ENCODE data around the gene ATP11A. TPM values are rescaled to one million over a fixed set of nuclear protein-coding genes. Genes with fewer than 3 reads are reported as not detected.

The ATP11A gene
- polyA plus RNA-seq, 2 donors, result 4.2 to 6.7 TPM

DNA sequence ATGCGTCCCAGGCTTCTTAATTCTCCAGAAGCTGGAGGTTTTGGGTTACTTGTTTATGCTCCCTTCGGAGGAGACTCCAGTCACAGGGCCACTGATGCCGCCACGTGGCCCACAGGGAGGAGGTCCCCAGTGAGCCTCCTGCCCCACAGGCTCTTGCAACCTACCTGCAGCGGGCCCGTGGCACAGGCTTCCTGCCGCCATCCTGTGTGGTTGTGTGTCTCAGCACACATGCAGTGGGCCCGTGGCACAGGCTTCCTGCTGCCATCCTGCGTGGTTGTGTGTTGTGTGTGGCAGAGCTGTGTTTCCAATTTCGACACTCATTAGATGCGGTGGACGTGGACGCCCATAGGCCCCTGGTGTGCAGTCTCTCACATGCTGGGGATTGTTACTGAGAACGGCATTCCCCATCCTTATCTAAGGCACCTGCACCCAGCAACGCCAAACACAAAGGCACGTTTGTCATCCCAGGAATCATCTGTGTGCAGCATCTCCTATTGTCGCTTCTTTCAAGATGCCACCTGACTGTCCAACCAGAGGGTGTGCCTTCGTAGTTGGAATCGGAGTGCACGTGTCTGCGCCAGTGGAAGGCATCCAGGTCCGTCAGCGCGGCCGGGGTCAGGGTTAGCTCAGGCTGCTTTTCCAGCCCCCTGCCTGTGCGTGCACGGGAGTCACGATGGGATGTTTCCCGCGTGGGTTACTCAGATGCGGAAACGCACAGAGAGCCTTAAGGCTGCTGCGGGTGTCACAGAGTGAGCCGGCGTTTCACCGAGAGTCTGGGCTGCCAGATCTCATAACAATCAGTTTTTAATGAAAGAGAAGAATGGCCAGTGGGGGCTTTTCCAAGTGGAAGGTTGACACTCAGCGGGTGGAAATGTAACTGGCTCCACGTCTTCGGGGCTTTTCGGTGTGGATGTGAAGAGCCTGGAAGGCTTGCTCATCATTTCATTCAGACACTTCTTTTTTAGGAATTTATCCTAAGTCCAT is 119.8 kb downstream of the ATP11A start:
- no peaks in the 10 kb centered on the region for H3K9me3 ChIP-seq (ENCODE audit: control insufficient read depth in 2 of 2, insufficient read depth in 1 of 2, low read depth in 1 of 2, low read length in 1 of 2)
- H3K27ac ChIP-seq (ENCODE audit: low read depth in 2 of 2, low read length in 1 of 2), result no peak overlapping the region
- H3K36me3 ChIP-seq (ENCODE audit: control insufficient read depth in 2 of 2, insufficient read depth in 2 of 2, low read length in 1 of 2), result peaks cover 5 to 18% of the 10 kb centered on the region in 2 donors
- WGBS, 2 donors, result 94 to 96% methylated on average over 40 of the region's 40 CpGs
- peaks cover 0 to 2% of the 10 kb centered on the region in 2 donors for H3K4me1 ChIP-seq (ENCODE audit: control insufficient read depth in 2 of 2, insufficient read depth in 2 of 2, low read length in 1 of 2)
- no peak overlapping the region for H3K4me3 ChIP-seq (ENCODE audit: low read depth in 1 of 2, low read length in 2 of 2)
- H3K27me3 ChIP-seq (ENCODE audit: control insufficient read depth in 1 of 2, insufficient read depth in 2 of 2, low read length in 2 of 2), result no peaks in the 10 kb centered on the region

DNA sequence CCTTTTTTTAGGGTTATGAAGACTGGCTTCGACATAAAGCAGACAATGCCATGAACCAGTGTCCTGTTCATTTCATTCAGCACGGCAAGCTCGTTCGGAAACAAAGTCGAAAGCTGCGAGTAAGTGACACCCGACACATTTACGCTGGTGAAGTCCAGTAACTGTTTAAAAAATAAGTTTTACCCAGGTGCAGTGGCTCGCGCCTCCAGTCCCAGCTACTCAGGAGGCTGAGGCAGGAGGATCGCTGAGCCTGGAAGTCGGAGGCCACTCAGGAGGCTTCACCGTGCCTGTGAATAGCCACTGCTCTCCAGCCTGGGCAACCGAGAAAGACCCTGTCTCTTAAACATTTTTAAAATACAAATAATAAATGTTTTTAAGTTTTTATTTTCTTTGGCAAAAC is 120.8 kb downstream of the ATP11A start:
- Histone ChIP-seq H3K27me3 (ENCODE audit: control insufficient read depth in 1 of 2, insufficient read depth in 2 of 2, low read length in 2 of 2) (no peaks in the 10 kb centered on the region), H3K4me3 (ENCODE audit: low read depth in 1 of 2, low read length in 2 of 2) (no peak overlapping the region), H3K4me1 (ENCODE audit: control insufficient read depth in 2 of 2, insufficient read depth in 2 of 2, low read length in 1 of 2) (peaks cover 0 to 2% of the 10 kb centered on the region in 2 donors), H3K27ac (ENCODE audit: low read depth in 2 of 2, low read length in 1 of 2) (no peak overlapping the region), H3K9me3 (ENCODE audit: control insufficient read depth in 2 of 2, insufficient read depth in 1 of 2, low read depth in 1 of 2, low read length in 1 of 2) (no peaks in the 10 kb centered on the region), H3K36me3 (ENCODE audit: control insufficient read depth in 2 of 2, insufficient read depth in 2 of 2, low read length in 1 of 2) (peaks cover 5 to 23% of the 10 kb centered on the region in 2 donors)
- WGBS, 2 donors, result 92 to 97% methylated on average over 14 of the region's 14 CpGs

DNA sequence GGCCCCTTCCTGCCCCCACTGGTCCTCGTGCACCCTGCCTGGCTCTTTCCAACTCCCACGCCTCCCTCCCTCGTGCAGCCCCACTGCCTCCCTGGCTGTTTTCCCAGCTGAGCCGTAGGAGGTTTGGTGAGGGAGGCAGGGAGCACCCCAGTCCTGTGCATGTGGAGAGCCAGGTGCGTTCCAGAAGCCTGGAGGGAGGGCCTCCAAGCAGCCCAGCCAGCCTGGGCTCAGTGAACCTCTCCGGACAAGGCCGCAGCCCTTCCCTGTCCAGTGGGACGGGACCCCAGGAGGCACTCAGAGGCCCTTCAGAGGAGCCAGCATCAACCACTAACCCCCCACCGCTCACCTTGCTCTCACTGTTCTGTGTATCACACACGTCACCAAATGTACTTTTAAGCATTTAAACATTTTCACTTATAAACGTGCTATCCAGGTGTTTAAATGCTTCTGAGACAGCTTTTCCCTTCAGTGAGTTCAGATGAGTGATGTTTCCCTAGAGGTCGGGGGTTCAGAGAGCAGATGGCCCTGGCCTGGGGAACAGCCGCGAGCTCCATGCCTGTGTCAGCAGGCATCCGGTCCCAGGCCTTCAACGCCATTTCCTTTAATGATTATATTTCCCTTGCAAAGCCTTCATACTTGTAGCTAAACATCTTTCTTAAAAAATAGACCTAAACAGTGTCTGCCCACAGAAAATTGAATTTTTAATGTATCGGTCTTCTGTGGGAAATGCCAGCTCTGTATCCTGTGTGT is 122.6 kb downstream of the ATP11A start:
- H3K27ac ChIP-seq (ENCODE audit: low read depth in 2 of 2, low read length in 1 of 2), result no peak overlapping the region

DNA sequence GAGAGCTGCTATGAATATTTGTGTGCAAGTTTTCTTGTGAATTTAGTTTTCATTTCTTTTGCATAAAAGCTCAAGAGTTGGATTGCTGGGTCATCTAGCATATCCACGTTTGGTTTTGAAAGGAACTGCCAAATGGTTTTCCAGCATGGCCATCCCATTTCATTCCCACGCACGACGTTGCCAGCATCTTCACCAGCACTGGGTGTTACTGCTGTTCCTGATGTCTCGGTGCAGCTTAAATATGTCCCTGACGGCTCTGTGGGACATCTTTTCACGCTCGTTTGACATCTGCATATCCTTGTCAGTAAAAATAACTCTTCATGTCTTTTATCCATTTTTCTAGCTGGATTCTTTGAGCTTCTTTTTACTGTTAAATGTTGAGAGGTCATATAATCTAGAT is 123.7 kb downstream of the ATP11A start:
- H3K4me3 ChIP-seq (ENCODE audit: low read depth in 1 of 2, low read length in 2 of 2), result no peak overlapping the region
- no peaks in the 10 kb centered on the region for H3K27me3 ChIP-seq (ENCODE audit: control insufficient read depth in 1 of 2, insufficient read depth in 2 of 2, low read length in 2 of 2)

More for the DNA sequence above, 122.6 kb downstream of the ATP11A start:
- Histone ChIP-seq H3K9me3 (ENCODE audit: control insufficient read depth in 2 of 2, insufficient read depth in 1 of 2, low read depth in 1 of 2, low read length in 1 of 2) (no peaks in the 10 kb centered on the region), H3K4me1 (ENCODE audit: control insufficient read depth in 2 of 2, insufficient read depth in 2 of 2, low read length in 1 of 2) (peaks cover 0 to 2% of the 10 kb centered on the region in 2 donors), H3K36me3 (ENCODE audit: control insufficient read depth in 2 of 2, insufficient read depth in 2 of 2, low read length in 1 of 2) (peaks cover 0 to 24% of the 10 kb centered on the region in 2 donors), H3K4me3 (ENCODE audit: low read depth in 1 of 2, low read length in 2 of 2) (no peak overlapping the region), H3K27me3 (ENCODE audit: control insufficient read depth in 1 of 2, insufficient read depth in 2 of 2, low read length in 2 of 2) (no peaks in the 10 kb centered on the region)
- WGBS, 2 donors, result 83 to 85% methylated on average over 17 of the region's 17 CpGs

DNA sequence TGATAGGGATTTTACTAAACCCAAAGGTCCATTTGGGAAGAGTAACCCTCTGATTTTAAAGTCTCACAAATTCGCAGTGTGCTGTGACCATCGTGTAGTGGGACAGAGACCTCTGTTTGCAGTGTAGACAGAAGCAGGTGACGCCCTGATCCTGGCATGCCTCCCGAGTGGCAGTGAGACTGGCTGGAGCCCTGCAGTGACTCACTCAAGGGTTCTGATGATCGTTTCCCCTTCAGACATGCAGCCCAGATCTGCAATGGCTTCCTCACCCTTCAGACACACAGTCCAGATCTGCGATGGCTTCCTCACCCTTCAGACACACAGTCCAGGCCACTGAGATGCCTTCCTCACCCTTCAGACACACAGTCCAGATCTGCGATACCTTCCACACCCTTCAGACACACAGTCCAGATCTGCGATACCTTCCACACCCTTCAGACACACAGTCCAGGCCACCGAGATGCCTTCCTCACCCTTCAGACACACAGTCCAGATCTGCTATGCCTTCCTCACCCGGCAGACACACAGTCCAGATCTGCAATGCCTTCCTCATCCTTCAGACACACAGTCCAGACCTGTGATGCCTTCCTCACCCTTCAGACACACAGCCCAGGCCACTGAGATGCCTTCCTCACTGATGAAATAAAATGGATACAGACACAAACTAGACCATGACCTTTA is 125.2 kb downstream of the ATP11A start:
- no peaks in the 10 kb centered on the region for H3K4me1 ChIP-seq (ENCODE audit: control insufficient read depth in 2 of 2, insufficient read depth in 2 of 2, low read length in 1 of 2)
- H3K27me3 ChIP-seq (ENCODE audit: control insufficient read depth in 1 of 2, insufficient read depth in 2 of 2, low read length in 2 of 2), result no peaks in the 10 kb centered on the region
- no peak overlapping the region for H3K27ac ChIP-seq (ENCODE audit: low read depth in 2 of 2, low read length in 1 of 2)
- peaks cover 0 to 27% of the 10 kb centered on the region in 2 donors for H3K36me3 ChIP-seq (ENCODE audit: control insufficient read depth in 2 of 2, insufficient read depth in 2 of 2, low read length in 1 of 2)
- H3K4me3 ChIP-seq (ENCODE audit: low read depth in 1 of 2, low read length in 2 of 2), result no peak overlapping the region
- H3K9me3 ChIP-seq (ENCODE audit: control insufficient read depth in 2 of 2, insufficient read depth in 1 of 2, low read depth in 1 of 2, low read length in 1 of 2), result peaks cover 0 to 2% of the 10 kb centered on the region in 2 donors
- 78 to 85% methylated on average over 10 of the region's 10 CpGs for WGBS, 2 donors

More for the DNA sequence above, 123.7 kb downstream of the ATP11A start:
- Histone ChIP-seq H3K36me3 (ENCODE audit: control insufficient read depth in 2 of 2, insufficient read depth in 2 of 2, low read length in 1 of 2) (peaks cover 0 to 28% of the 10 kb centered on the region in 2 donors), H3K9me3 (ENCODE audit: control insufficient read depth in 2 of 2, insufficient read depth in 1 of 2, low read depth in 1 of 2, low read length in 1 of 2) (peaks cover 0 to 2% of the 10 kb centered on the region in 2 donors), H3K27ac (ENCODE audit: low read depth in 2 of 2, low read length in 1 of 2) (no peak overlapping the region), H3K4me1 (ENCODE audit: control insufficient read depth in 2 of 2, insufficient read depth in 2 of 2, low read length in 1 of 2) (peaks cover 0 to 2% of the 10 kb centered on the region in 2 donors)
- WGBS, 2 donors, result 92 to 96% methylated on average over 8 of the region's 8 CpGs

DNA sequence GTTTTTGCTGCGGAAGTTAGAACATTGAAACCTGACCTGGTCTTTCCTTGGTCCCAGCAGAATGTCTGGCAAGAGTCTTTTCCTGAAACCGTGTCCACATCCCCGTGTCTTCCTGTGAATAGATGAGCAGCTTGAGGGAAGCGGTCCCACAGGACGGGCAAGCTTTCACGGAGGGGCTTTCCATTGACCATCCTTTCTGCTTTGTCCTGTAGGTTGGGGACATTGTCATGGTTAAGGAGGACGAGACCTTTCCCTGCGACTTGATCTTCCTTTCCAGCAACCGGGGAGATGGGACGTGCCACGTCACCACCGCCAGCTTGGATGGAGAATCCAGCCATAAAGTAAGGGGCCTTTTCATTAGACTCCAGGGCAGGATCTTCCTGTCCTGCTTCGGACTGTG is 126.0 kb downstream of the ATP11A start:
- H3K36me3 ChIP-seq (ENCODE audit: control insufficient read depth in 2 of 2, insufficient read depth in 2 of 2, low read length in 1 of 2), result peaks cover 3 to 28% of the 10 kb centered on the region in 2 donors
- H3K9me3 ChIP-seq (ENCODE audit: control insufficient read depth in 2 of 2, insufficient read depth in 1 of 2, low read depth in 1 of 2, low read length in 1 of 2), result peaks cover 0 to 2% of the 10 kb centered on the region in 2 donors
- 94 to 95% methylated on average over 13 of the region's 13 CpGs for WGBS, 2 donors
- H3K27me3 ChIP-seq (ENCODE audit: control insufficient read depth in 1 of 2, insufficient read depth in 2 of 2, low read length in 2 of 2), result no peaks in the 10 kb centered on the region
- H3K4me3 ChIP-seq (ENCODE audit: low read depth in 1 of 2, low read length in 2 of 2), result no peak overlapping the region
- H3K27ac ChIP-seq (ENCODE audit: low read depth in 2 of 2, low read length in 1 of 2), result no peak overlapping the region
- no peaks in the 10 kb centered on the region for H3K4me1 ChIP-seq (ENCODE audit: control insufficient read depth in 2 of 2, insufficient read depth in 2 of 2, low read length in 1 of 2)

DNA sequence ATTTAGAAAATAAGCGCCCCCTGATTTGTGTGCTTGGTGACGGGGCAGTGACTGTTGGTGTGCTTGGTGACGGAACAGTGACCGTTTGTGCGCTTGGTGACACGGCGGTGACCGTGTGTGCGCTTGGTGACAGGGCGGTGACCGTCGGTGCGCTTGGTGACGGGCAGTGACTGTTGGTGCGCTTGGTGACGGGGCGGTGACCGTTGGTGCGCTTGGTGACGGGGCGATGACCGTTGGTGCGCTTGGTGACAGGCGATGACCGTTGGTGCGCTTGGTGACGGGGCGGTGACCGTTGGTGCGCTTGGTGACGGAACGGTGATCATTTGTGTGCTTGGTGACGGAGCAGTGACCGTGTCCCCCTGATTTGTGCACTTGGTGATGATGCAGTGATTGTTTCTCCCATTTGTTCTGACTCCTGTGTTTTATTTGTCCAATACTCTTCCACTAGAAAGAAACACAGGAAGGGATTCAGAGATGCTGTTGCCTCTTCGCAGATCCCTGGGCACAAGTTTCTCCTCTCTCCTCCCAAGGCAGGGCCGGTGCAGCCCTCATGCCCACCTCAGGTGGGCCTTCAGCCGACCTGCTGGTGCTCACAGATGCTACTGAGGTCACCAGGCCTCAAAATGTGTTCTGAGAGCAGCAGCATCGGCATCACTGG is 128.3 kb downstream of the ATP11A start:
- H3K36me3 ChIP-seq (ENCODE audit: control insufficient read depth in 2 of 2, insufficient read depth in 2 of 2, low read length in 1 of 2), result peaks cover 3 to 29% of the 10 kb centered on the region in 2 donors
- peaks cover 0 to 2% of the 10 kb centered on the region in 2 donors for H3K9me3 ChIP-seq (ENCODE audit: control insufficient read depth in 2 of 2, insufficient read depth in 1 of 2, low read depth in 1 of 2, low read length in 1 of 2)
- H3K27ac ChIP-seq (ENCODE audit: low read depth in 2 of 2, low read length in 1 of 2), result no peak overlapping the region
- no peaks in the 10 kb centered on the region for H3K27me3 ChIP-seq (ENCODE audit: control insufficient read depth in 1 of 2, insufficient read depth in 2 of 2, low read length in 2 of 2)
- no peak overlapping the region for H3K4me3 ChIP-seq (ENCODE audit: low read depth in 1 of 2, low read length in 2 of 2)
- 96 to 97% methylated on average over 38 of the region's 38 CpGs for WGBS, 2 donors
- no peaks in the 10 kb centered on the region for H3K4me1 ChIP-seq (ENCODE audit: control insufficient read depth in 2 of 2, insufficient read depth in 2 of 2, low read length in 1 of 2)

DNA sequence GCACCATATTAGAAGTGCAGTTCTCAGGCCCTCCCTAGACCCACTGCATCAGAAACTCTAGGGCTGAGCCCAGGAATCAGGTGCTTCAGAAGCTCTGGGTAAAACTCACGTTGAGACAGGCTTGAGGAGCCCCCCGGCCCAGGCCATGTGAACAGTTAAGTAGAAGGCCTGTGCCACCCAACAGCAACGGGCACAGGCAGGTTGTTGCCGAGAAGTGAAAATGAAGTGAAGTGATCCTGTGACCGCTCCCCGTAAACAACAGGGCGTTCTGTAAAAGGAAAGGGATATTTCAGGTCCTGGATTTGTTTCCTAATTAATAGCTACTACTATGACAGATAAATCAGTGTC is 128.8 kb downstream of the ATP11A start:
- Histone ChIP-seq H3K9me3 (ENCODE audit: control insufficient read depth in 2 of 2, insufficient read depth in 1 of 2, low read depth in 1 of 2, low read length in 1 of 2) (peaks cover 0 to 2% of the 10 kb centered on the region in 2 donors), H3K36me3 (ENCODE audit: control insufficient read depth in 2 of 2, insufficient read depth in 2 of 2, low read length in 1 of 2) (peaks cover 3 to 29% of the 10 kb centered on the region in 2 donors), H3K27ac (ENCODE audit: low read depth in 2 of 2, low read length in 1 of 2) (no peak overlapping the region), H3K4me1 (ENCODE audit: control insufficient read depth in 2 of 2, insufficient read depth in 2 of 2, low read length in 1 of 2) (no peaks in the 10 kb centered on the region), H3K4me3 (ENCODE audit: low read depth in 1 of 2, low read length in 2 of 2) (no peak overlapping the region), H3K27me3 (ENCODE audit: control insufficient read depth in 1 of 2, insufficient read depth in 2 of 2, low read length in 2 of 2) (no peaks in the 10 kb centered on the region)
- WGBS, 2 donors, result 90 to 96% methylated on average over 7 of the region's 7 CpGs

DNA sequence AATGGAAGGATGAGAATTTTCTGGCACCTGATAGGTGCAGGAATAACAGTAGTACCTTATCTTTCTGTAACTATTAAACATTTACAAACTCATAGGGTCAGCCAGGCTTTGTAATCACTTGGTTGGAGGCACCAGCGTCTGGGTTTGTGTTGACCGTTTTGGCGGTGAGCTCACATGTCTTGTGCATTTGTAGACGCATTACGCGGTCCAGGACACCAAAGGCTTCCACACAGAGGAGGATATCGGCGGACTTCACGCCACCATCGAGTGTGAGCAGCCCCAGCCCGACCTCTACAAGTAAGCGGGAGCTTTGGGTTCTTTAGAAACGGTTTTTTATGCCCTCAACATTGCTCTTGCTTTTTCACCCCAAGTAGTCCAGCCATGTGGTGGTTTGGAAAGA is 129.3 kb downstream of the ATP11A start:
- H3K9me3 ChIP-seq (ENCODE audit: control insufficient read depth in 2 of 2, insufficient read depth in 1 of 2, low read depth in 1 of 2, low read length in 1 of 2), result peaks cover 0 to 2% of the 10 kb centered on the region in 2 donors
- 96% methylated on average over 13 of the region's 13 CpGs for WGBS, 2 donors
- H3K4me1 ChIP-seq (ENCODE audit: control insufficient read depth in 2 of 2, insufficient read depth in 2 of 2, low read length in 1 of 2), result no peaks in the 10 kb centered on the region
- no peaks in the 10 kb centered on the region for H3K27me3 ChIP-seq (ENCODE audit: control insufficient read depth in 1 of 2, insufficient read depth in 2 of 2, low read length in 2 of 2)
- H3K27ac ChIP-seq (ENCODE audit: low read depth in 2 of 2, low read length in 1 of 2), result no peak overlapping the region
- peaks cover 3 to 29% of the 10 kb centered on the region in 2 donors for H3K36me3 ChIP-seq (ENCODE audit: control insufficient read depth in 2 of 2, insufficient read depth in 2 of 2, low read length in 1 of 2)
- no peak overlapping the region for H3K4me3 ChIP-seq (ENCODE audit: low read depth in 1 of 2, low read length in 2 of 2)
